H1 (cell line): ENCODE data around the gene ELMO2. TPM values are rescaled to one million over a fixed set of nuclear protein-coding genes. Genes with fewer than 3 reads are reported as not detected.

Experiments used
- polyA plus RNA-seq, 7 experiments: library from polyadenylated mRNA; depleted of rRNA in 3 of 7; stranded (reverse) in 5 of 7; unstranded in 2 of 7; fragments of >200 nt in 5 of 7; fragments of 200-250 nt in 2 of 7; gene quantifications; 1 replicate in 5 of 7; 2 replicates in 1 of 7; 4 replicates in 1 of 7; pipeline versions ENCODE4 v1.2.1 to v1.2.3, GENCODE V29; 2011 to 2013; ENCODE audit warnings: missing spikeins in 2 of 7, mixed read lengths in 2 of 7
- total RNA-seq: library from RNA; stranded (reverse); fragmentation: NEBNext Ultra II Directional; extraction: Animal tissue kit (Norgen Biotek cat#: 25700); gene quantifications from 2 replicates; pipeline ENCODE4 v1.2.1, GENCODE V29; 2021
- TF ChIP-seq, protein P1 (sequence below): fragments of 300-600 bp; sonication (generic); IDR thresholded peaks from 2 replicates; pipeline ENCODE4 v1.7.1; 2012; ENCODE audit warnings: low read length, moderate library complexity, mild to moderate bottlenecking, inconsistent platforms; ENCODE audit not compliant: insufficient replicate concordance

The ELMO2 gene
- total and polyA plus RNA-seq, 2 of the 8 experiments (the other 6 are each of a cell fraction or from before 2014, with no cell fraction given), result 34.3 to 39.7 TPM

DNA sequence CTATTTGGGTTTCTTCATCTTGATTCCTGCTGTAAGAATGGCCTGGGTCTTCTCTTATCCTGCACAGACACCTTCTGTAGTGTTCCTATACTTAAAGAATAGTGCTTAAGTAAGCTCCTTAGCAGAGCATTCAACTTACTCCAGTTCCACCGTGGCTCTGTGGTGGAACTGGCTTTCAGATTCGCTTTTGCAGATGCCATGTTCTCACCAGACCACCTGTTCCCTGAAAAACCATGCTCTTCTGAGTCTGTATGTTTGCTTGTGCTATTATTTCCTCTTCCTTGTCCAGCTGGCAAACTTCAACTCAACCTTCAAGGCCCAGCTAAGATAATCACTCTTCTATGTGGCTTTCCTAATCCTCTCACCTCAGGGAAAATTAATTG lies 4.9 kb downstream of the ELMO2 start (continued):
- TF ChIP-seq, protein P1, sequence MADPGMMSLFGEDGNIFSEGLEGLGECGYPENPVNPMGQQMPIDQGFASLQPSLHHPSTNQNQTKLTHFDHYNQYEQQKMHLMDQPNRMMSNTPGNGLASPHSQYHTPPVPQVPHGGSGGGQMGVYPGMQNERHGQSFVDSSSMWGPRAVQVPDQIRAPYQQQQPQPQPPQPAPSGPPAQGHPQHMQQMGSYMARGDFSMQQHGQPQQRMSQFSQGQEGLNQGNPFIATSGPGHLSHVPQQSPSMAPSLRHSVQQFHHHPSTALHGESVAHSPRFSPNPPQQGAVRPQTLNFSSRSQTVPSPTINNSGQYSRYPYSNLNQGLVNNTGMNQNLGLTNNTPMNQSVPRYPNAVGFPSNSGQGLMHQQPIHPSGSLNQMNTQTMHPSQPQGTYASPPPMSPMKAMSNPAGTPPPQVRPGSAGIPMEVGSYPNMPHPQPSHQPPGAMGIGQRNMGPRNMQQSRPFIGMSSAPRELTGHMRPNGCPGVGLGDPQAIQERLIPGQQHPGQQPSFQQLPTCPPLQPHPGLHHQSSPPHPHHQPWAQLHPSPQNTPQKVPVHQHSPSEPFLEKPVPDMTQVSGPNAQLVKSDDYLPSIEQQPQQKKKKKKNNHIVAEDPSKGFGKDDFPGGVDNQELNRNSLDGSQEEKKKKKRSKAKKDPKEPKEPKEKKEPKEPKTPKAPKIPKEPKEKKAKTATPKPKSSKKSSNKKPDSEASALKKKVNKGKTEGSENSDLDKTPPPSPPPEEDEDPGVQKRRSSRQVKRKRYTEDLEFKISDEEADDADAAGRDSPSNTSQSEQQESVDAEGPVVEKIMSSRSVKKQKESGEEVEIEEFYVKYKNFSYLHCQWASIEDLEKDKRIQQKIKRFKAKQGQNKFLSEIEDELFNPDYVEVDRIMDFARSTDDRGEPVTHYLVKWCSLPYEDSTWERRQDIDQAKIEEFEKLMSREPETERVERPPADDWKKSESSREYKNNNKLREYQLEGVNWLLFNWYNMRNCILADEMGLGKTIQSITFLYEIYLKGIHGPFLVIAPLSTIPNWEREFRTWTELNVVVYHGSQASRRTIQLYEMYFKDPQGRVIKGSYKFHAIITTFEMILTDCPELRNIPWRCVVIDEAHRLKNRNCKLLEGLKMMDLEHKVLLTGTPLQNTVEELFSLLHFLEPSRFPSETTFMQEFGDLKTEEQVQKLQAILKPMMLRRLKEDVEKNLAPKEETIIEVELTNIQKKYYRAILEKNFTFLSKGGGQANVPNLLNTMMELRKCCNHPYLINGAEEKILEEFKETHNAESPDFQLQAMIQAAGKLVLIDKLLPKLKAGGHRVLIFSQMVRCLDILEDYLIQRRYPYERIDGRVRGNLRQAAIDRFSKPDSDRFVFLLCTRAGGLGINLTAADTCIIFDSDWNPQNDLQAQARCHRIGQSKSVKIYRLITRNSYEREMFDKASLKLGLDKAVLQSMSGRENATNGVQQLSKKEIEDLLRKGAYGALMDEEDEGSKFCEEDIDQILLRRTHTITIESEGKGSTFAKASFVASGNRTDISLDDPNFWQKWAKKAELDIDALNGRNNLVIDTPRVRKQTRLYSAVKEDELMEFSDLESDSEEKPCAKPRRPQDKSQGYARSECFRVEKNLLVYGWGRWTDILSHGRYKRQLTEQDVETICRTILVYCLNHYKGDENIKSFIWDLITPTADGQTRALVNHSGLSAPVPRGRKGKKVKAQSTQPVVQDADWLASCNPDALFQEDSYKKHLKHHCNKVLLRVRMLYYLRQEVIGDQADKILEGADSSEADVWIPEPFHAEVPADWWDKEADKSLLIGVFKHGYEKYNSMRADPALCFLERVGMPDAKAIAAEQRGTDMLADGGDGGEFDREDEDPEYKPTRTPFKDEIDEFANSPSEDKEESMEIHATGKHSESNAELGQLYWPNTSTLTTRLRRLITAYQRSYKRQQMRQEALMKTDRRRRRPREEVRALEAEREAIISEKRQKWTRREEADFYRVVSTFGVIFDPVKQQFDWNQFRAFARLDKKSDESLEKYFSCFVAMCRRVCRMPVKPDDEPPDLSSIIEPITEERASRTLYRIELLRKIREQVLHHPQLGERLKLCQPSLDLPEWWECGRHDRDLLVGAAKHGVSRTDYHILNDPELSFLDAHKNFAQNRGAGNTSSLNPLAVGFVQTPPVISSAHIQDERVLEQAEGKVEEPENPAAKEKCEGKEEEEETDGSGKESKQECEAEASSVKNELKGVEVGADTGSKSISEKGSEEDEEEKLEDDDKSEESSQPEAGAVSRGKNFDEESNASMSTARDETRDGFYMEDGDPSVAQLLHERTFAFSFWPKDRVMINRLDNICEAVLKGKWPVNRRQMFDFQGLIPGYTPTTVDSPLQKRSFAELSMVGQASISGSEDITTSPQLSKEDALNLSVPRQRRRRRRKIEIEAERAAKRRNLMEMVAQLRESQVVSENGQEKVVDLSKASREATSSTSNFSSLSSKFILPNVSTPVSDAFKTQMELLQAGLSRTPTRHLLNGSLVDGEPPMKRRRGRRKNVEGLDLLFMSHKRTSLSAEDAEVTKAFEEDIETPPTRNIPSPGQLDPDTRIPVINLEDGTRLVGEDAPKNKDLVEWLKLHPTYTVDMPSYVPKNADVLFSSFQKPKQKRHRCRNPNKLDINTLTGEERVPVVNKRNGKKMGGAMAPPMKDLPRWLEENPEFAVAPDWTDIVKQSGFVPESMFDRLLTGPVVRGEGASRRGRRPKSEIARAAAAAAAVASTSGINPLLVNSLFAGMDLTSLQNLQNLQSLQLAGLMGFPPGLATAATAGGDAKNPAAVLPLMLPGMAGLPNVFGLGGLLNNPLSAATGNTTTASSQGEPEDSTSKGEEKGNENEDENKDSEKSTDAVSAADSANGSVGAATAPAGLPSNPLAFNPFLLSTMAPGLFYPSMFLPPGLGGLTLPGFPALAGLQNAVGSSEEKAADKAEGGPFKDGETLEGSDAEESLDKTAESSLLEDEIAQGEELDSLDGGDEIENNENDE, result no peak
